Right renal cortex interstitium (tissue), 3 donors: Measurements from ENCODE around the gene BANF2. TPM values are rescaled to one million over a fixed set of nuclear protein-coding genes. Genes with fewer than 3 reads are reported as not detected.
"Not testable (repeated sequence)": the region's sequence is repeated elsewhere in the genome, so short reads cannot be mapped to it uniquely, and the experiment has no call there.

Experiments used
- DNase-seq, 3 donors: peaks; one replicate each; pipeline ENCODE4 v3.0.0-alpha.2; 2013; ENCODE audit warnings: low read depth in 3 of 3, low spot score in 2 of 3
- polyA plus RNA-seq, 3 donors: library from polyadenylated mRNA; unstranded; fragments of 120-200 nt; gene quantifications; one replicate each; pipeline ENCODE4 v1.2.1, GENCODE V29; 2013; ENCODE audit not compliant: insufficient read length in 3 of 3

The BANF2 gene
- under 1 TPM in 1 of 3 donors, not detected in 2; 0.29 TPM for polyA plus RNA-seq

GRCh38 chr20:17699931-17700351, at the start of gene BANF2:
Gene BANF2 (plus strand): TSS chr20:17699966. CDS start chr20:17725026, 25,060 bp downstream.
- DNase-seq: no peak

DNA sequence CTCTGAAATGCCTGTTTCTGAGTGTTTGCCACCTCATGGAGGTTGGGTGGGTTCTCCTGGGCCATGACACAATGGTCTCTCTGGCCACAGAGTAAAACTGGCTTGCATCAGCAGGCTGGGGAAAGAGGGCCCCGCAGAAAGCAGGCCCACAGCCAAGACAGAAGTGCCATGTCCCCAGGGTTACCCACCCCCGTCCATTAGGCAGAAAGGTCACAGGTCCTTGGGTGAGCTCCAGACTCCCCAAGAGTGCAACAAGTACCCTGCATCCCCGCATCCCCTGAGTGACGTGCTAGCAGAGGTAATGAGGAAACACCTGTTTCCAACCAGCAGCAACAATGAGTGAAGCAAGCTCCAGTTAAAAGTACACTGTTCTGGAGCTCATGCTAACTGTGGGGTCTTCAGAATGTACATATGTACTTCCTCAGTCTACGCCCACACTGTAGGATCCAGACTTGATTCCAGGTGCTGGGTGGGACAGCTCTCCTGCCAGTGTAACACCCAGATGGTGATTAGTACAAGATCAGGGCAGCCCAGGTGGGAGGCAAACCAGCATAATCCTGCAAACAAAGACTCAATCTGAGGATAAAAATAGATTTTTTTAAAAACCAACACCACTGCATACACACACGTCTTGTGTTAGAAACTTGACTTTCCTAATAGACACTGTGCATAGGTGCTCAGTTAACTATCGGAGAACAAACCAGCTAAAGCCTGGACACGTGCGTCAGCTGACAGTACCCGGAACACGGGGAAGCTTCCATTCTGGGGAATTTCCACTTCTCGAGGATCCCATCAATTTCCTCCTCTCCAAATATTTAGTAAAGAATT, 49.3 kb upstream of the BANF2 start:
- DNase-seq: no peak

DNA sequence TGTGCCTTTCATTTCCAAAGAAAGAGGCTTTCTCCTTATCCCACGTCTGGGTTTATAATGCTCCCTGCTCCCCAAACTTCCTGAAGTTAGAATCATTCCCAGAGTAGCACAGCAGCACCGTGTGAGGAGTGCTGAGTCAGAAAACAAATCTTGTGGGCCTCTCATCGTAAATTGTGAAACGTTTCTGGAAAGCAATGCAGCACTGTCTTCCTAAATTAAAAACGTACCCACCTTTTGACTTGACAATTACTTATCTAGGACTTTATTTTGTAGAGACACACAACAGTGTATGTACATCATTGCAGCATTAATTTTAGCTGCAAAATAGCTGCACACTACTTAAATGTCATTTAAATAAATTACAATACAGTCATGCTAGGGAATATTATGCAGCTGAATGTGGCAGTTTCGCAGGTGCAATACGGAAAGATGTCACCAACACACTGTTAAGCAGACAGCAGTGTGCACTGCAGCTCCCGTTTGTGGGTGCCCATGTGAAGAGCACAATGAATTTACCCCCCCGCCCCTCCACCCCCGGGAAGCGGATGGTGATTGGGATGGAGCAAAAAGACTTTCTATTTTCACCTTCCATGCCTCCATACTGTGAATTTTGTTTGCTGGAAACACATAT, 48.5 kb upstream of the BANF2 start:
- no peak for DNase-seq

GRCh38 chr20:17651760-17652388, 47.9 kb upstream of the BANF2 start:
- DNase-seq: no peak

GRCh38 chr20:17652411-17652810, 47.4 kb upstream of the BANF2 start:
- no peak for DNase-seq

- DNase-seq: no peak
Observed at GRCh38 chr20:17653835-17654648, 45.7 kb upstream of the BANF2 start.

GRCh38 chr20:17654649-17655285, 45.0 kb upstream of the BANF2 start:
- DNase-seq: no peak

- no peak for DNase-seq
Observed at GRCh38 chr20:17655286-17655651, 44.5 kb upstream of the BANF2 start.

- no peak for DNase-seq
Observed at GRCh38 chr20:17655865-17656479, 43.8 kb upstream of the BANF2 start.

DNA sequence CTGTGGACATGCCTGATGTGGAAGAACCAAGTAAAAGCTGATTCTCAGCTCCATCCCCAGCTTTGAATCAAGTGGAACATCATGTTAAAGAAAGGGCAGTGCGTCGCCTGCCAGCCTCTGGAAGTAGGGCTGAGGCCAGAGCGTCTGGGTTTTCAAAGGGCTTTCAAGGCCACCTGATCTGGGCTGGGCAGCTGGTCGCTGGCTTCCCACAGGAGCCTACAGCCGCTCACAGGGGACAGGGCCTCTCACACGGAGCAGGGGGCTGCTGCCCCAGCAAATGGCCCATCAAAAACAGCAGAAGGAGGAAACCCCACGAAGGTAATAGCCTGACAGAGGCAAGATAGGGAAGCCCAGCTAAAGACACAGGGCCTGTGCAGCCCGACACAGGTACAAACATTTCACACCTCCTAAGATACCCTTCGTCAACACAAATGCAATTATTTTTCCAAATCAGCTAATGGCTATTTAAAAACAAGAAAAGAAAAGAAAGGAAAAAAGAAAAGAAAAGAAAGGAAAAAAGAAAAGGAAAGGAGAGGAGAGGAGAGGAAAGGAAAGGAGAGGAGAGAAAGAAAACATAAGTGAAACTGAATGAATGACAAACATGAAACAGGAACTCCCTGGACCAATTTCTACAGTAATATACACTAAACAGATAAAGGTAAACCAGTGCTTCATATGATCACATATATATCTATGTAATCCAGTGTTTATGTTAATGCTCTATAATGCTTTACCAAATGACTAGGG, 42.5 kb upstream of the BANF2 start:
- DNase-seq: no peak

DNA sequence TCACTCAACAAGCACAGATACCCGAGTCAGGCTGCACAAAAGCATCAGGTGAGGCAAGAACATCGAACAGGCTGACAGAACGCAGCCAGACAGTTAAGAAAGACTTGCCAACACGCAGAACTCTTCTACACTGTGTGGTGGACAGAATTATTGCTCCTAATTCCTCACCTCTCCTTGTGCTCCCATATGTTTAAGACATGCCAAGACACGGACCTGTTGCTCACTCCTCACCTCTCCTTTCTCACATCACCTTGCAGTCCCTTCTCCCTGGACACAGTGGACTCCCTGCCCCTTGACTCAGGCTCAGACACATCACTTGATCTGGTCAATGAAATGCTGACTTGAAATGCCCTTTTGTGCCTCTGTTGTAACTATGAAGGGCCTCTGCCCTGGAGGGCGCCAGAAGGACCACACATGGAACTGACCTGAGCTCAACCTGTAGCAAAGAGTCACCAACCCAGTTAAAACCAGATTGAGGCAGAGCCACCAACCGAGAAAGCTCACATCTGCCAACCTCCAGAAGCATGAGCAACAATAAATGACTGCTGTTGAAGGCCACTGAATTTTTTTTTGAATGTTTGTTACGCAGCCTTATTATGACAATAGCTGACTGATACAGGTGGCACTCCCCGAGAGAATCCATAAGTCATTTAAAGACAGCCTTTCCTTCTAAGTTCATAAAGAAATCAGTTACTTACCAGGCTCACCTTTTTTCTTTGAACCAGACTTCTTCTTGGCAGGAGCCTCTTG, 41.7 kb upstream of the BANF2 start:
- no peak for DNase-seq

DNA sequence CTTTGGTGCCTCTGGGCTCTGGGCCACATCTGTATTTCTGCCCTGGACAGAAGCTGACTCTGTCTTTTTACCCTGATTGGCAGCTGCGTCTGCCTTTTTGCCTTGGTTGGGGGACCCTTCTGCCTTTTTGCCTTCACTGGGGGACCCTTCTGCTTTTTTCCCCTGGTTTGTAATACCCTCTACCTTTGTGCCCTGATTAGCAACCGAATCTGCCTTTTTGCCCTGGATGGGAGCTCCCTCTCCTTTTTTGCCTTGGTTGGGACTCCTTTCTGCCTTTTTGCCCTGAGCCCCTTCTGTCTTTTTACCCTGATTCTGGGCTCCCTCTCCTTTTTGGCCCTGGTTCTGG, 41.1 kb upstream of the BANF2 start:
- DNase-seq: no peak

DNA sequence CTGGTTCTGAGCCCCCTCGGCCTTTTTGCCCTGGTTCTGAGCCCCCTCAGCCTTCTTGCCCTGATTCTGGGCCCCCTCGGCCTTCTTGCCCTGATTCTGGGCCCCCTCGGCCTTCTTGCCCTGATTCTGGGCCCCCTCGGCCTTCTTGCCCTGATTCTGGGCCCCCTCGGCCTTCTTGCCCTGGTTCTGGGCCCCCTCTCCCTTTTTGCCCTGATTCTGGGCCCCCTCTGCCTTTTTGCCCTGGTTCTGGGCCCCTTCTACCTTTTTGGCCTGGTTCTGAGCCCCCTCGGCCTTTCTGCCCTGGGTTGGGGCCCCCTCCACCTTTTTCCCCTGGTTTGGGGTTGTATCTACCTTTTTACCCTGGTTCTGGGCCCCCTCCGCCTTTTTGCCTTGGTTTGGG, 40.4 kb upstream of the BANF2 start:
- not testable (repeated sequence) for DNase-seq

DNA sequence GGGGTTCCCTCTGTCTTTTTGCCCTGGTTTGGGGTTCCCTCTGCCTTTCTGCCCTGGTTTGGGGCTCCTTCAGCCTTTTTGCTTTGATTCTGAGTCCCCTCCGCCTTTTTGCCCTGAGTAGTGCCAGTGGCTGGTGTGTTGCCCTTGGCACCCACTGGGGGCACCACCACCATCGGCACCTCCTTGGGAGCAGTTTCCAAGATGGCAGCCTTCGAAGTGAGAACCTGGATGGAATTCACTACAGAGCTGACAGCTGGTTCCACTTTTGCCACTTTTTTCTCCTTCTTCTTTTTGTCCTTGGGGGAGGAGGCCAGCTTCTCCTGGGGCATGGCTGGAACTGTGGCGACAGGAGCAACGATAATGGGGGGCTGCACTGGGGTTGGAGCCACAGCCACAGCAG, 40.0 kb upstream of the BANF2 start:
- no peak for DNase-seq

DNA sequence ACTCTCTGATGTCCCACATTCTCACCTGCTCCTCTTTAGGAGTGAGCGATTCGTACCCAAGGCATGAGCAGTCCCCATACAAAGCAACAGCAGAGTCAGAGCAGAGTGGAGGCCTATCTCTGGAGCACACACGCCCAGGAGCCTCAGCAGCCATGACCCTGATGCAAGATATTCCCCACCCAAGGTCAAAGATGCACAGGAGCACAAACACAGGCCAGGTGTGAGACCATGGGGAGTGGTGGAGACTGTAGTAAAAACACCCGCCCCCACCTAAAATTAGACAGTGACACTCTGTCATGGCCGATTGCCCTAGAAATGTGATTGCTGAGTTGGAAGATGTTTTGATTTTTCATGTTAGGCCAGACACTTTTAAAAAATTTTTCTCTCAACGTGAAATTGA, 39.1 kb upstream of the BANF2 start:
- DNase-seq: no peak

DNA sequence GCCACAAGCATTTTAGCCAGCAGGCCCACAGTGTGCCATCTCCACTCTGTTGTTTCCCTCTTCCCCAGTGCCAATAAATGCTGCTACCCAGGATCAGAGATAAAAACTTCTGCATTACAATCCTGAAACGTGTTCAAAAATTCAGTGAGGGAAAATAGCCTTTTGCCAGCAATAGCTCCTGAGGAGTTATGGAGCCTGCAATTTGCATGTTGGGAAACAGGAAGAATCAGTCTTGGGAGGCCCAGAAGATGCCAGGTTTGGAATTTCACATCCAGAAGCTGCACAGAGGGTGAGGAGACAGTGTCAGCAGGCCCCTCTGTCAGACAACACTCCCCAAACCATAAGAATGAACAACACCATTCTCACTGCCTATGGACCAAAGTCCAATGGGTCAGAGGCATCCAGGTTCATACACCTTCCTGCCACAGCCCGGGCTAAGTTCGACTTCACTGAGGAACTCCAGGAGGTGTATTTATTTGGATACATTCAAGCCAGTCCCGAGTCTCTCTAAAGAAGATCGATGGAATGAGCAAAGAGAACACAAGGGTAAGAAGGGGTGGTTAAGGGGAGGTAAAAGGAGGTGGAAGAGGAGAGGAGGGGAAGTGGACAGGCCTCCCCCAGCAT, 38.5 kb upstream of the BANF2 start:
- DNase-seq: no peak

- no peak for DNase-seq
Observed at GRCh38 chr20:17662333-17663039, 37.3 kb upstream of the BANF2 start.

GRCh38 chr20:17663040-17663399, 36.7 kb upstream of the BANF2 start:
- no peak for DNase-seq
